ENCODE results near the gene RPP25L. TPM values are rescaled to one million over a fixed set of nuclear protein-coding genes. Genes with fewer than 3 reads are reported as not detected.

The RPP25L gene
- total RNA-seq, 4 donors from 2014 or later: 3.0 to 65.5 (median 22.1) TPM

DNA sequence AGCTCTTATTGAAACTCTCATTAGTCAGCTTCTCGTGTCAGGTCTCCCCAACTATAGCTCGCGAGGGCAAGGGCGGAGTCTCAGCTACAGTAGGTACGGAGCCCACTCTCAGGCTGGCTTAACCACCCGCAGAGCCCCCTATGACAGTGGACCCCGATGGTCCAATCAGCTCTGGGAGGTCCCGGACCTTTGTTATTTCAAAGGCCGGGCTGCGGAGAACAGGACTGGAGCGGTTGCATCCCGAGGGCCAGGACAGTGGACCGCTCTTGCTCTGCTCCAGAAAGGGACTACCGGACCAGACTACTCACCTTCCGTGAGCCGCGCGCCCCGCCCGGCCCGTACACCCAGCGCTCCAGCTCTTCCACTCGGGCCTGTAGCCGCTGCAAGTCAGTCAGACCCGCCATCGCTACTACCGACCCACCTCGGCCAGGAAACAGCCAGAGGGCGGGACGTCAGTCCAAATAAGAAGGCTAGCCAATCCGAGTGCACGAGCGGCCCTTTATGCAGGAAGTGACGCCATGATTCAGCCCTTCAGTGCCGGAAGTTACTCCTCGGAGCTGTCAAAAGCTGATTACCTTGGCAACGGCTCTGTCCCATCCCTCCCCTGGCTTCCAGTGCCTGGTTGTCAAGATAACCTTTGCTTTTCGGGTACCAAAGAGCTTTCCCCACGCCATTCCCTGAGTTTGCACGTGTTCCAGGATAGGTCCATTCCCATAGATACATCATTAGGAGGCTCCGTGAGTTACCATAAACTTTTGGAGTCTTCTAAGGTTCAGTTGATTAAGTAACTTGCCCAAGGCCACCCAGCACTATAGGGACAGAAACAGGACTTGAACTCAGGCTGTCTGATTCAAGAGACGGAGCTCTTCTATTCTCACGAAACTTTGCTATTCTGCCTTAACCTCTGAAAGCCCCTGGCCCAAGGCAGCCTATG is 8.4 kb upstream of the RPP25L start, which contains the start of gene DCTN3:
TSS of gene DCTN3 (minus strand) at position 435 of the 934 bp plus-strand sequence. CDS start at position 404, 31 bp downstream.
- Histone ChIP-seq H3K27me3 (peaks cover 37% of the 10 kb centered on the region), H3K4me3 (peak within 1 kb of the TSS; percentile 61 to 83 (median 64)), H3K4me1 (peaks cover 0 to 16% (median 13%) of the 10 kb centered on the region in 4 donors), H3K9me3 (no peaks in the 10 kb centered on the region), H3K36me3 (peaks cover 0 to 19% (median 8%) of the 10 kb centered on the region in 4 donors), H3K27ac (peak within 1 kb of the TSS; percentile 34 to 68 (median 58))
- 1 to 5% methylated on average over 11 to 34 of the region's 43 CpGs for WGBS, 2 donors (ENCODE audit: low coverage in 1 of 2)
- TF ChIP-seq EP300 (IDR thresholded peaks at IDR 0.05; ENCODE audit: low read depth) (no peak), POLR2A (IDR thresholded peaks at IDR 0.05) (peak; percentile 65), POLR2AphosphoS5 (IDR thresholded peaks at IDR 0.05) (peak; percentile 45 to 72 (median 57))
- TF ChIP-seq, protein P1, sequence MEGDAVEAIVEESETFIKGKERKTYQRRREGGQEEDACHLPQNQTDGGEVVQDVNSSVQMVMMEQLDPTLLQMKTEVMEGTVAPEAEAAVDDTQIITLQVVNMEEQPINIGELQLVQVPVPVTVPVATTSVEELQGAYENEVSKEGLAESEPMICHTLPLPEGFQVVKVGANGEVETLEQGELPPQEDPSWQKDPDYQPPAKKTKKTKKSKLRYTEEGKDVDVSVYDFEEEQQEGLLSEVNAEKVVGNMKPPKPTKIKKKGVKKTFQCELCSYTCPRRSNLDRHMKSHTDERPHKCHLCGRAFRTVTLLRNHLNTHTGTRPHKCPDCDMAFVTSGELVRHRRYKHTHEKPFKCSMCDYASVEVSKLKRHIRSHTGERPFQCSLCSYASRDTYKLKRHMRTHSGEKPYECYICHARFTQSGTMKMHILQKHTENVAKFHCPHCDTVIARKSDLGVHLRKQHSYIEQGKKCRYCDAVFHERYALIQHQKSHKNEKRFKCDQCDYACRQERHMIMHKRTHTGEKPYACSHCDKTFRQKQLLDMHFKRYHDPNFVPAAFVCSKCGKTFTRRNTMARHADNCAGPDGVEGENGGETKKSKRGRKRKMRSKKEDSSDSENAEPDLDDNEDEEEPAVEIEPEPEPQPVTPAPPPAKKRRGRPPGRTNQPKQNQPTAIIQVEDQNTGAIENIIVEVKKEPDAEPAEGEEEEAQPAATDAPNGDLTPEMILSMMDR (IDR thresholded peaks at IDR 0.05): no peak
- in situ Hi-C loops (cut with MboI; ENCODE audit: low pct_ligation_motif_present in 1 of 4, low pct_unique_long_range_greater_than_20kb in 1 of 4, low sequenced_read_pairs in 3 of 4) (no loop called here), intact Hi-C loops (cut with DNase I; ENCODE audit: low total_unique reads) (no loop called here)
- peak; percentile 94 for DNase-seq

DNA sequence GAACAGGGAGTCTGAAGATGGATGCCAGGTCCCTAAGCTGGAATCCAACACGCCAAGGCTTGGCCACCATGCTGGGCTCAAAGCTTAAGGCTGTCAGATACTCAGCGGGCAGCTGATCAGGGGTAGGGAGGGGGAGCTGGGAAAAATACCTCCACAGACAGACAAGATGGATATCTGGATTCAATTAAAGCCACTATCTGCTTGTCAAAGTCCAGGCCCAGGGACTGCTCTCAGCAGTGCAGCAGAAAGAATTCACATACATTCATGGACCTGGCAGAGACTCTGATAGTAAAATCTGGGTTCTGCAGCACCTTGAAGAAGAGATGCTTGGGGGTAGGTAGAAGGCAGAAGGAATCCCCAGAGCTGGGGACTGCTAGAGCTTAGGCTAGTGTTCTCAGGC is 3.2 kb upstream of the RPP25L start:
- H3K27ac ChIP-seq: no peak overlapping the region
- TF ChIP-seq EP300 (IDR thresholded peaks at IDR 0.05; ENCODE audit: low read depth) (no peak), POLR2AphosphoS5 (IDR thresholded peaks at IDR 0.05) (no peak), POLR2A (IDR thresholded peaks at IDR 0.05) (no peak)
- TF ChIP-seq, protein P1 (IDR thresholded peaks at IDR 0.05): no peak
- peaks cover 0 to 19% (median 8%) of the 10 kb centered on the region in 4 donors for H3K36me3 ChIP-seq
- H3K9me3 ChIP-seq: no peaks in the 10 kb centered on the region
- intact Hi-C loops (cut with DNase I; ENCODE audit: low total_unique reads) (no loop called here), in situ Hi-C loops (cut with MboI; ENCODE audit: low pct_ligation_motif_present in 1 of 4, low pct_unique_long_range_greater_than_20kb in 1 of 4, low sequenced_read_pairs in 3 of 4) (no loop called here)
- no peak for DNase-seq
- H3K27me3 ChIP-seq: no peaks in the 10 kb centered on the region
- peaks cover 3 to 34% (median 27%) of the 10 kb centered on the region in 4 donors for H3K4me1 ChIP-seq
- 84 to 90% methylated on average over 2 of the region's 2 CpGs for WGBS, 2 donors (ENCODE audit: low coverage in 1 of 2)
- H3K4me3 ChIP-seq: no peak overlapping the region

DNA sequence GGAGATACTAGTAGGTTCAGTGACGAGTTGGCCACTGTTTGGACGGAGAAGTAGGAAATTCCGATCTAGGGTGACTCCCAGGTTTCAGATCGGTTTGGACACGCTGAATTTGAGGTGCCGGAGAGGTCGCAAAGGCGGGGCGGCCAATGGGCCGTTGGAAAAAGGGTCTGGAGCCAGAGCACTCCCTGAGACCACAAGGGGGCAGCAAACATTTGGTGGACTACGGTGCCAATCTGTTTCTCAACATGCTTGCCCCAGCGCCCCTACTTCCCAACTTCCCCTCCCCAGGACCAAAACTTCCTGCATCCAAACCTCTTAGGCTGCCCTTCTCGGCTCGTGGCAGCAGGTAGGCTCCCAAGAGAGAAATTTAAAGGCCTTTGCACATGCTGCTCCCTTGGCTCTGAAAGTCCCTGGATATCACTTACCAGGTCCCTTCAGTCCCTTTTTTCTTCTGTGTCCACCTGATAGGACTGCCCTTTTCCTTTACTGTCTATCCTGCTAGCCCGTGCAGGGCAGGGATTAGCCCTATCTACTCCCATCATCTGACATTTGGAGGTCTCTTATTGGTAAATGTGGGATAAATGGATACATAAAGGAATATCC is 992 bp upstream of the RPP25L start:
- TF ChIP-seq POLR2A (IDR thresholded peaks at IDR 0.05): no peak
- TF ChIP-seq, protein P1 (IDR thresholded peaks at IDR 0.05): peak; percentile 80 to 89 (median 84)
- no peak for TF ChIP-seq EP300 (IDR thresholded peaks at IDR 0.05; ENCODE audit: low read depth)
- no peak for TF ChIP-seq POLR2AphosphoS5 (IDR thresholded peaks at IDR 0.05)
- WGBS, 2 donors (ENCODE audit: low coverage in 1 of 2): 1% methylated on average over 15 of the region's 15 CpGs; no CpG with 5 or more reads in 1 of the 2 donors
- peak overlapping the region; percentile 26 to 86 (median 54) for H3K4me3 ChIP-seq
- in situ Hi-C loops (cut with MboI; ENCODE audit: low pct_ligation_motif_present in 1 of 4, low pct_unique_long_range_greater_than_20kb in 1 of 4, low sequenced_read_pairs in 3 of 4): no loop called here
- intact Hi-C loops (cut with DNase I; ENCODE audit: low total_unique reads): no loop called here
- no peaks in the 10 kb centered on the region for H3K9me3 ChIP-seq
- H3K27me3 ChIP-seq: no peaks in the 10 kb centered on the region
- H3K27ac ChIP-seq: peak overlapping the region; percentile 84 to 93 (median 88)
- H3K36me3 ChIP-seq: peaks cover 0 to 14% (median 6%) of the 10 kb centered on the region in 4 donors
- H3K4me1 ChIP-seq: peaks cover 3 to 23% (median 17%) of the 10 kb centered on the region in 4 donors
- peak; percentile 81 for DNase-seq

DNA sequence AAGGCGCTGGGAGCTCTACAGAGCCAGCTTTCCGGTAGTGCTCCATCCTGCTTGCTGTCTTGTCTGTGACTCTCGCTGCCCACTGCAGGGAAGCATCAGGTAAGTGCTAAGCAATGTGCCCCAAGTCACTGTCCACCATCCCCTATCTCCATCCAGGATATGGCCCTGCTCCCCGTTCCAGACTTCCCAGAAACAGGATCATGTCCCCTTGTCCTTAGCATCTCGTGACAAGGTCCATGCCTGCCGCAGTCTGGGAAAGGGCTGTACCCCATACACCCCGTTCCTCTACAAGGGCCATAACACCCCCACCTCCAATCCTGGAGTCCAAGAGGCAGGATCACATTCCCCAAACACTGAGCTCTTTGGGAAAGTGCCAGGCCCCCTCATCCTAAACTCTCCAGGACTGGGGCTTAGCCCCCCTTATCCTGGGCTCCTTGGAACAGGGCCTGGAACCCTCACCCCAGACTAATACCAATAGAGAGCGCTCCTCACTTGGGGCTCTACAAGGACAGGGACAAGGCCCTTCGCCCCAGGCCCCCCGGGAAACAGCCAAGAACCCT is 566 bp downstream of the RPP25L start:
- Histone ChIP-seq H3K4me3 (peak overlapping the region; percentile 44 to 86 (median 61)), H3K27ac (peak overlapping the region; percentile 84 to 93 (median 88)), H3K9me3 (no peaks in the 10 kb centered on the region), H3K4me1 (peaks cover 3 to 23% (median 17%) of the 10 kb centered on the region in 4 donors), H3K27me3 (no peaks in the 10 kb centered on the region), H3K36me3 (no peaks in the 10 kb centered on the region)
- no peak for DNase-seq
- WGBS, 2 donors (ENCODE audit: low coverage in 1 of 2): 33 to 44% methylated on average over 1 to 10 of the region's 10 CpGs
- no peak for TF ChIP-seq POLR2A (IDR thresholded peaks at IDR 0.05)
- no peak for TF ChIP-seq EP300 (IDR thresholded peaks at IDR 0.05; ENCODE audit: low read depth)
- intact Hi-C loops (cut with DNase I; ENCODE audit: low total_unique reads) (no loop called here), in situ Hi-C loops (cut with MboI; ENCODE audit: low pct_ligation_motif_present in 1 of 4, low pct_unique_long_range_greater_than_20kb in 1 of 4, low sequenced_read_pairs in 3 of 4) (no loop called here)

Data from transverse colon (tissue), 4 donors.